OCI-M2 (cell line): ENCODE measurements around the gene TARP.

Experiments
- DNase-seq: peaks from one replicate; lab custom pipeline; 2025; ENCODE audit not compliant: unreplicated experiment; lab: John Stamatoyannopoulos, UW

TARP gene

GRCh38 chr7:38273286-38273995 lies at the start of gene TARP:
Gene TARP, minus strand, starts transcription at chr7:38273636.
- DNase-seq, result no peak

GRCh38 chr7:38323156-38323555 lies 49.7 kb upstream of the TARP start:
- no peak for DNase-seq

- no peak for DNase-seq
These were observed 49.0 kb upstream of the TARP start for GRCh38 chr7:38322461-38322860.

GRCh38 chr7:38321967-38322366 lies 48.5 kb upstream of the TARP start:
- DNase-seq, result no peak

GRCh38 chr7:38321515-38321944 lies 48.1 kb upstream of the TARP start:
- no peak for DNase-seq

GRCh38 chr7:38321050-38321449 lies 47.6 kb upstream of the TARP start:
- DNase-seq, result no peak

- DNase-seq, result no peak
These were observed 46.4 kb upstream of the TARP start for GRCh38 chr7:38319873-38320272.

GRCh38 chr7:38318803-38319416 lies 45.5 kb upstream of the TARP start:
- no peak for DNase-seq

GRCh38 chr7:38318241-38318640 lies 44.8 kb upstream of the TARP start:
- DNase-seq, result no peak

GRCh38 chr7:38317515-38317914 lies 44.1 kb upstream of the TARP start:
- DNase-seq, result no peak

GRCh38 chr7:38316733-38317360 lies 43.4 kb upstream of the TARP start:
- no peak for DNase-seq

- DNase-seq, result no peak
These were observed 42.0 kb upstream of the TARP start for GRCh38 chr7:38315410-38315809.

GRCh38 chr7:38312821-38313220 lies 39.4 kb upstream of the TARP start:
- DNase-seq, result no peak

- no peak for DNase-seq
These were observed 38.0 kb upstream of the TARP start for GRCh38 chr7:38311329-38311937.

- no peak for DNase-seq
These were observed 37.2 kb upstream of the TARP start for GRCh38 chr7:38310591-38311101.

GRCh38 chr7:38309555-38309954 lies 36.1 kb upstream of the TARP start:
- no peak for DNase-seq

GRCh38 chr7:38308140-38308539 lies 34.7 kb upstream of the TARP start:
- DNase-seq, result no peak

- DNase-seq, result no peak
These were observed 34.2 kb upstream of the TARP start for GRCh38 chr7:38307640-38308039.

GRCh38 chr7:38306914-38307313 lies 33.5 kb upstream of the TARP start:
- no peak for DNase-seq

GRCh38 chr7:38306171-38306570 lies 32.7 kb upstream of the TARP start:
- no peak for DNase-seq

- no peak for DNase-seq
These were observed 30.4 kb upstream of the TARP start for GRCh38 chr7:38303866-38304265.

GRCh38 chr7:38300175-38300574 lies 26.7 kb upstream of the TARP start:
- no peak for DNase-seq
